Effector CD8-positive, alpha-beta T cell (primary cell): Measurements from ENCODE around the gene ANKRD13C.

Experiments used
- DNase-seq: peaks from one replicate; lab custom pipeline; 2025; lab: John Stamatoyannopoulos, UW

The ANKRD13C gene

GRCh38 chr1:70220517-70221237, 133.8 kb downstream of the ANKRD13C start:
- no peak for DNase-seq

DNA sequence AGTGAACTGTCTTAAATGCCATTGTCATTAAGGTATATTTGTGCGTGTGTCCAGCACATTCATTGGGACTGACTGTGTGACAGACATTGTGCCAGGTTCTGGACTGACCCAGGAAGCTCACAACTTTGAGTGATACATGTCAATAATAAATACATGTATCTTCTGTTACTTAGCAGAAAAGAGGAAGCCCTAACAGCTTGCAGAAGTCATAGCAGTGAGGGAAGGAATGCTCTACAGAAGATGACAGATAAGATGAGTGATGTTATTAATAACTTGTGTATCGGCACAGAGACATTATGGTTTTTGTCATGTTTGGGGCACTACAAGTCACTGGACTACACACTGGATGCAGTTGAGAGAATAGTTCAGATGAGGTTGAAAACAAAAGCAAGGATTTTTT, 134.5 kb downstream of the ANKRD13C start:
- DNase-seq, result no peak

- no peak for DNase-seq
Measured at GRCh38 chr1:70211541-70211940, 143.0 kb downstream of the ANKRD13C start.

DNA sequence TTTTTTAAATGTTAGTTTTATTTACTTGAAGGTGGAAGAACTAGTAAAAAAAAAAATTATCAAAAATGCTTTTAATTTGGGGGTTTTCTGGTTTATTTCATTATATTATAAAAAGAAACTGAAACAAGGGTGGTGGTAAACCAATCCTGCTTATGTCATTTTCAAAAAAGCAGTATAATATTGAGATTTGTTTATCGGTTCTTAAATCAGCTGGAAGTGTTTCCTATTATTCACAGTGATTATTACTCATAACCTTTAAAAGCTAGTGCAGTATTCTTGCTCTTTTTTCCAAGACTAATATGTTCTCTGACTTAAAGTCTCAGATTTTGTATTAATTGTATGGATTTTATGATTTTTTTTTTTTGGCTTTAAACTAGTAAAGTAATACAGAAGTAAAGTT, 143.7 kb downstream of the ANKRD13C start:
- DNase-seq, result no peak
